ENCODE data around the gene SHANK3.

DNA sequence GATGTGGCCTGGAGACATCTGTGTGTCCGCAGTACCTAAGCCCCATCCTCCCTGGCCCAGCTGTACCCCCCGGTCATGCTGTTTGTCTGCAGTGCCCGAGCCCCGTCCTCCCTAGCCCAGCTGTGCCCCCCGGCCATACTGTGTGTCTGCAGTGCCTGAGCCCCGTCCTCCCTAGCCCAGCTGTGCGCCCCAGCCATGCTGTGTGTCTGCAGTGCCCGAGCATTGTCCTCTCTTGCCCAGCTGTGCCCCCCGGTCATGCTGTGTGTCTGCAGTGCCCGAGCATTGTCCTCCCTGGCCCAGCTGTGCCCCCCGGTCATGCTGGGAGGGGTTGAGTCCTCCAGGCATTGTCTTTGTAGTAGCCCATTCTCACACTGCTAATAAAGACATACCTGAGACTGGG, 37.0 kb upstream of the SHANK3 start:
- TF ChIP-seq, protein P1, sequence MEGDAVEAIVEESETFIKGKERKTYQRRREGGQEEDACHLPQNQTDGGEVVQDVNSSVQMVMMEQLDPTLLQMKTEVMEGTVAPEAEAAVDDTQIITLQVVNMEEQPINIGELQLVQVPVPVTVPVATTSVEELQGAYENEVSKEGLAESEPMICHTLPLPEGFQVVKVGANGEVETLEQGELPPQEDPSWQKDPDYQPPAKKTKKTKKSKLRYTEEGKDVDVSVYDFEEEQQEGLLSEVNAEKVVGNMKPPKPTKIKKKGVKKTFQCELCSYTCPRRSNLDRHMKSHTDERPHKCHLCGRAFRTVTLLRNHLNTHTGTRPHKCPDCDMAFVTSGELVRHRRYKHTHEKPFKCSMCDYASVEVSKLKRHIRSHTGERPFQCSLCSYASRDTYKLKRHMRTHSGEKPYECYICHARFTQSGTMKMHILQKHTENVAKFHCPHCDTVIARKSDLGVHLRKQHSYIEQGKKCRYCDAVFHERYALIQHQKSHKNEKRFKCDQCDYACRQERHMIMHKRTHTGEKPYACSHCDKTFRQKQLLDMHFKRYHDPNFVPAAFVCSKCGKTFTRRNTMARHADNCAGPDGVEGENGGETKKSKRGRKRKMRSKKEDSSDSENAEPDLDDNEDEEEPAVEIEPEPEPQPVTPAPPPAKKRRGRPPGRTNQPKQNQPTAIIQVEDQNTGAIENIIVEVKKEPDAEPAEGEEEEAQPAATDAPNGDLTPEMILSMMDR (IDR thresholded peaks at IDR 0.05; ENCODE audit: extremely low read depth in 1 of 2, insufficient read depth in 1 of 2, low read depth in 1 of 2, low read length in 2 of 2), result no peak
- TF ChIP-seq EZH2 (IDR thresholded peaks at IDR 0.05; ENCODE audit: borderline replicate concordance, low read depth, low read length, severe bottlenecking), result no peak
- TF ChIP-seq POLR2AphosphoS5 (IDR thresholded peaks at IDR 0.05; ENCODE audit: insufficient read depth, low read depth, low read length), result no peak
- TF ChIP-seq POLR2A (IDR thresholded peaks at IDR 0.05; ENCODE audit: low read depth, low read length), result no peak
- TF ChIP-seq JUN (IDR thresholded peaks at IDR 0.05; ENCODE audit: borderline replicate concordance, insufficient read depth, insufficient read length, low read depth), result no peak
- no peak for TF ChIP-seq GATA2 (IDR thresholded peaks at IDR 0.05; ENCODE audit: insufficient read depth, insufficient read length, low read depth, low read length)
- TF ChIP-seq, protein P2, sequence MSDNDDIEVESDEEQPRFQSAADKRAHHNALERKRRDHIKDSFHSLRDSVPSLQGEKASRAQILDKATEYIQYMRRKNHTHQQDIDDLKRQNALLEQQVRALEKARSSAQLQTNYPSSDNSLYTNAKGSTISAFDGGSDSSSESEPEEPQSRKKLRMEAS (IDR thresholded peaks at IDR 0.05; ENCODE audit: insufficient read depth, insufficient read length), result no peak
- TF ChIP-seq FOS (IDR thresholded peaks at IDR 0.05; ENCODE audit: borderline replicate concordance, insufficient read depth, low read length), result no peak

All from endothelial cell of umbilical vein (primary cell).